Ovary (tissue), 9 donors: ENCODE measurements around the gene CCDC74A. TPM values are rescaled to one million over a fixed set of nuclear protein-coding genes. Genes with fewer than 3 reads are reported as not detected.
"Not testable (repeated sequence)": the region's sequence is repeated elsewhere in the genome, so short reads cannot be mapped to it uniquely, and the experiment has no call there.

Experiments used
- DNase-seq, 5 donors: peaks; one replicate each; pipeline ENCODE4 v3.0.0-alpha.2; 2019 to 2020
- H3K27ac ChIP-seq, 2 donors: fragments of 200-600 bp; one replicate each; pipeline versions ENCODE4 v1.5.1 to v1.8.0; 2019 to 2022
- H3K27me3 ChIP-seq: fragments of 200-600 bp; one replicate; pipeline ENCODE4 v1.8.0; 2022
- H3K36me3 ChIP-seq: fragments of 200-600 bp; sonication (generic); one replicate; pipeline ENCODE4 v1.5.1; 2019
- H3K4me1 ChIP-seq: one replicate; pipeline ENCODE4 v1.8.1; 2013; ENCODE audit warnings: mild to moderate bottlenecking, moderate library complexity; ENCODE audit not compliant: insufficient read depth
- H3K4me3 ChIP-seq: fragments of 200-600 bp; sonication (generic); one replicate; pipeline ENCODE4 v1.5.1; 2017
- H3K9me3 ChIP-seq, 2 donors: fragments of 200-600 bp in 1 of 2; sonication (generic) in 1 of 2; one replicate each; pipeline versions ENCODE4 v1.5.1 to v1.8.1; 2013 to 2019; ENCODE audit warnings: mild to moderate bottlenecking in 1 of 2, moderate library complexity in 1 of 2
- EP300 ChIP-seq: sonication (generic); formaldehyde crosslinking; IDR thresholded peaks from one replicate; pipeline ENCODE4 v1.6.1; 2017; ENCODE audit warnings: antibody characterized with exemption
- POLR2A ChIP-seq: fragments of 450-650 bp; IDR thresholded peaks from one replicate; pipeline ENCODE4 v1.6.1; 2017; ENCODE audit warnings: antibody characterized with exemption, mild to moderate bottlenecking, moderate library complexity
- WGBS, 3 donors: extraction: QIAGEN DNeasy Blood & Tissue Kit in 1 of 3; methylation state at CpG; one replicate each; pipeline versions ENCODE4 v1.1.5 to v1.1.7; 2013 to 2017; 5-methylcytosine and 5-hydroxymethylcytosine counted together
- intact Hi-C, 4 donors: fragments of 100-400 bp; cut with DNase I; formaldehyde crosslinking; loops; one replicate each; pipeline versions ENCODE4 v1.11.0 to v1.15.1; 2022 to 2023
- polyA plus RNA-seq, 2 donors: library from polyadenylated mRNA; stranded (reverse); fragments of 200-250 nt in 1 of 2; fragments of 350-450 nt in 1 of 2; fragmentation: Illumina TruSeq in 1 of 2; extraction: RNeasy Lipid Tissue Mini Kit (QIAGEN cat#74804) in 1 of 2; gene quantifications; one replicate each; pipeline ENCODE4 v1.2.3, GENCODE V29; 2013 to 2014
- total RNA-seq, 7 donors: library from RNA; depleted of rRNA in 2 of 7; stranded (reverse); fragments of >200 nt in 2 of 7; fragmentation: NEBNext Ultra II Directional in 3 of 7; extraction: Animal tissue kit (Norgen Biotek cat#: 25700) in 3 of 7; gene quantifications; one replicate each; pipeline versions ENCODE4 v1.1.0 to v1.2.4, GENCODE V29; 2016 to 2023
- TF ChIP-seq, protein P1 (sequence below), 3 donors: fragments of 450-650 bp in 2 of 3; fragments of 200-600 bp in 1 of 3; IDR thresholded peaks; one replicate each; pipeline versions ENCODE4 v1.5.1 to v1.8.0; 2016 to 2022; ENCODE audit warnings: antibody characterized with exemption in 3 of 3, mild to moderate bottlenecking in 1 of 3
- donor health status: DM: no; HTN: no; CAD: no; lungs with moderate emphysema.
- donor health status: DM: no; HTN: no; CAD: no.
- donor health status: Bipolar disorder and iron deficiency.
- donor health status: DM: yes; HTN: yes; CAD: no.
- donor health status: DM: no; HTN: no; CAD: no.
- donor health status: DM: yes; HTN: yes; CAD: no.

The CCDC74A gene
- total and polyA plus RNA-seq, 9 donors = 5.3 to 81.5 (median 13.6) TPM

DNA sequence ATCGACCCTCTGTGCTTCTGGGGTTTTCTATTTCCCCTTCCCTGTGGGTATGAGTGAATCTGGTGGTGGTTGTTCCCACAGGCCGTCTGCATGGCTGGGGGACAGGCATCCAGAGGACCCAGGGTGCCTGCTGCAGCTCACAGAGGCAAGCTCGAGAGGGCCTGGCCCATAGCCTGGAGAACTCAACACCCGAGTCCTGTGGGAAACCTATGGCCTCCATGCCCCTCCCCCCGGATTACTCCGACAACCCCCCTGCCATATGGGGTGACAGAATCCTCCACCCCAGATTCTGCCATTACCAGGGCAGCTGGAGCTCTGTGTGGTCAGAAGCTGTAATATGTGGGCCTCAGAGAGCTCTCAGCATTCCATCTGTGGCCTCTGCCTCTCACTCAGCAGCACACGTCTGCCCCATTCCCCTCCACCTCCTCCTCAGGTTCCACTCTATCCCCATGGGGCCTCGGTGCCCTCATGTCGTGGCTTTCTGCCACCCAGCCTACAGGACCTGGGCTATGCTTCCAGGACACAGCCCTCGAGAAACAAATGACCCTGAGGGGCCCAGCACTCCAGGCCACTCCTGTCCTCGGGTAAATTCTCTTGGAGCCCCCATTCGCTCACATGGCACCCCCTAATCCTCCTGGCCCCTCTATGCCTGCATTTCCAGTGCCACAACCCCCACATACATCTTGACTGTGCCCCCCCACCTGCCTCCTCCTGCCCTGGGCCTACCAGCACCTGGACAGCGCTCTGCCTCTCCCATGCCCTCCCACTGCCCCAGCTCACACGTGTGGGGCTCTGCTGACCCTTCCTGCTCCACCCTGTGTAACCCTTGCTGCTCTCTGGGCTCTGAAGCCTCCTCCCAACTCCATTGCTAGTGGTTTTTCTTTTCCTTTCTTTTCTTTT lies 39.1 kb upstream of the CCDC74A start:
- Histone ChIP-seq H3K9me3 (no peaks in the 10 kb centered on the region), H3K36me3 (no peaks in the 10 kb centered on the region), H3K4me3 (no peak overlapping the region), H3K4me1 (no peaks in the 10 kb centered on the region), H3K27ac (no peak overlapping the region), H3K27me3 (no peaks in the 10 kb centered on the region)
- TF ChIP-seq, protein P1, sequence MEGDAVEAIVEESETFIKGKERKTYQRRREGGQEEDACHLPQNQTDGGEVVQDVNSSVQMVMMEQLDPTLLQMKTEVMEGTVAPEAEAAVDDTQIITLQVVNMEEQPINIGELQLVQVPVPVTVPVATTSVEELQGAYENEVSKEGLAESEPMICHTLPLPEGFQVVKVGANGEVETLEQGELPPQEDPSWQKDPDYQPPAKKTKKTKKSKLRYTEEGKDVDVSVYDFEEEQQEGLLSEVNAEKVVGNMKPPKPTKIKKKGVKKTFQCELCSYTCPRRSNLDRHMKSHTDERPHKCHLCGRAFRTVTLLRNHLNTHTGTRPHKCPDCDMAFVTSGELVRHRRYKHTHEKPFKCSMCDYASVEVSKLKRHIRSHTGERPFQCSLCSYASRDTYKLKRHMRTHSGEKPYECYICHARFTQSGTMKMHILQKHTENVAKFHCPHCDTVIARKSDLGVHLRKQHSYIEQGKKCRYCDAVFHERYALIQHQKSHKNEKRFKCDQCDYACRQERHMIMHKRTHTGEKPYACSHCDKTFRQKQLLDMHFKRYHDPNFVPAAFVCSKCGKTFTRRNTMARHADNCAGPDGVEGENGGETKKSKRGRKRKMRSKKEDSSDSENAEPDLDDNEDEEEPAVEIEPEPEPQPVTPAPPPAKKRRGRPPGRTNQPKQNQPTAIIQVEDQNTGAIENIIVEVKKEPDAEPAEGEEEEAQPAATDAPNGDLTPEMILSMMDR (IDR thresholded peaks at IDR 0.05) = no peak
- no peak for TF ChIP-seq POLR2A
- TF ChIP-seq EP300 = no peak
- DNase-seq = no peak
- intact Hi-C loops = loop anchor here in 1 of 4 donors (5.0 kb wide), 1 partner anchor 1301 kb away; no protein-coding TSS in a partner anchor
- WGBS, 3 donors = 81 to 85% (median 83%) methylated on average over 14 of the region's 14 CpGs

DNA sequence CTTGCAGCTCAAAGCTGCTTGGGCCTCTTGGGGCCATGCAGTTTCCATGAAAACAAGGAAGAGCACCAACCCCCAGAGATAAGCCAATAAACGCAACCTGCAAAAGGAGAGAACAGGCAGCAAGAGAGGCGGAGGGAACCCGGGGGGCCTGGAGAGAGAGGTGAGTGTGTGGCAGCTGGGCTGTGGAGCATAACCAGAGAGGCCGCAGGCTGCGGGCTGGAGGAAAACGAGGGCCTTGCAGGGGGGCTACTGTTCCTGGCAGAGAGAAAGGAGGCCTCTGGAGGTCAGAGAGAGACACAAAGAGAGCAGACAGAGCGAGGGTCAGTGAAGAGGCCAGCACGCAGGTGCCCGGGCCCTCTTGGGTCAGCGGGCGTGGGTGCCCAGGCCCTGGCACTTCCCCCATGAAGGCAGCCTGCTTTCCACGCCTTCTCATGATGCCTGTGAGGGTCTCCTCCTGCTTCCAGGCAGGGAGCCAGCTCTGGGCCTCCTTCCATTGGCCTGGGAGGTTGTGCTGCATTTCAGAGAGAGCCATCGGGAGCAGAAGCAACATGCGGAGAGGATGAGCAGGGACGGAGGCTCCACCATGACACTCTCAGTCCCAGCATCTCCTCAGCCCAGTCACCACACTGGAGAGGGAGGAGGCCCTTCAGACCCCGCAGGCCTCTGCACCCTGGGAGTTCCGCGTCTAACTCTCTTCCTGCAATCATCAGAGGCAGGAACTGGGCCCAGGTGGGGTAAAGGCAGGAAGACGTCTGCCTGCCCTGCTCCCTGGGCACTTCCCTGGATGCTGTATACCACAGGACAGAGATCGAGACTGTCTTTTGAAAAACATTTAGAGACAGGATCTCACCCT lies 36.8 kb upstream of the CCDC74A start:
- H3K27ac ChIP-seq, H3K27me3 ChIP-seq, H3K9me3 ChIP-seq, H3K4me1 ChIP-seq, H3K36me3 ChIP-seq: not testable (repeated sequence)
- peak overlapping the region; percentile 36 for H3K4me3 ChIP-seq
- intact Hi-C loops = loop anchor here in 2 of 4 donors (5.0 to 10.0 kb wide), 3 partner anchors 76 to 384 kb away; partner anchors contain the start of gene PLEKHB2 (in 1 of the 2)
- WGBS, 3 donors = 31 to 46% (median 34%) methylated on average over 20 of the region's 20 CpGs
- peak; percentile 30 to 50 (median 41) for DNase-seq

DNA sequence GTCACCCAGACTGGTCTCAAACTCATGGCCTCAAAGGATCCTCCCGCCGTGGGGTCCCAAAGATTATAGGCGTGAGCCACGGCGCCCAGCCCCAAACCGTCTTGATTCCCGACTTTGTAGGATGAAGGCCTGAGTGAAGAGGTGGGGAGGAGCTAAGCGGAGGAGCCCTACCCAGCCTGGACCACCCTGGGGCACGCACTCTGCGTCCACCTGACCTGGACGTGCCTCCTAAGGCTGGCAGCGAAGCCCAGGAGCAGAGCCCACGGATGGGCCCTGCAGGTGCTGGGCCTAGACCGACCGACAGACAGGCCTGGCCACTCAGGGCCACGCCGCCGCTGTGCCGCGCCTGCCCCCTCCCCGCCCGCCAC lies 36.2 kb upstream of the CCDC74A start:
- intact Hi-C loops = loop anchor here in 2 of 4 donors (5.0 to 10.0 kb wide), 3 partner anchors 77 to 384 kb away; partner anchors contain the start of gene PLEKHB2 (in 1 of the 2)
- DNase-seq = peak in 1 of 5 donors; percentile 34
- not testable (repeated sequence) for H3K36me3 ChIP-seq, H3K27me3 ChIP-seq, H3K27ac ChIP-seq, H3K9me3 ChIP-seq, H3K4me1 ChIP-seq
- 1 to 11% (median 7%) methylated on average over 13 to 19 of the region's 22 CpGs for WGBS, 3 donors
- H3K4me3 ChIP-seq = peak overlapping the region; percentile 36

DNA sequence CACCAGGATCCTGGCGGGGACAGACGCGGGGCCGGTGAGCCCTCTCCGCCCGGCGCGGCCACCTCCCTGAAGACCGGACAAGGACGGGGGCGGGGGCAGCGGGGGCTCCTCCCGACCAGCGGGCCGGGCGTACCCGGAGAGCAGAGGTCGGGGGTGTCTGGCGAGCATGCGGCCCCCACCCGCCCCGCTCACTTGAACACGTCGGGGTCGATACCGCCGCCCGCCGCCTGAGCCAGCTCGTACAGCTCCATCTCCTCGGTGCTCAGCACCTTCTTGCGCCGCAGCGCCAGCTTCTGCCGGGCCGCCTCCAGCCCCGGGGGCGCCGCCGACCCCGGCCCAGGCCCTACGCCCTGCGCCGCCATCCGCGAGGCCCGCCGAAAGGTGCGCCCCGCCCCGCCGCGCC lies 35.7 kb upstream of the CCDC74A start, which contains the start of gene MZT2A:
Gene MZT2A, minus strand, starts transcription at position 383 of the 403 bp plus-strand sequence. Its CDS starts 21 bp downstream, at position 362.
- Histone ChIP-seq H3K27ac (peak within 1 kb of the TSS; percentile 58 to 85), H3K4me3 (peak within 1 kb of the TSS; percentile 97)
- intact Hi-C loops = loop anchor here in 2 of 4 donors (5.0 to 10.0 kb wide), 3 partner anchors 77 to 385 kb away; partner anchors contain the start of gene PLEKHB2 (in 1 of the 2)
- DNase-seq, H3K27me3 ChIP-seq, H3K9me3 ChIP-seq, H3K36me3 ChIP-seq, H3K4me1 ChIP-seq: not testable (repeated sequence)
- WGBS, 3 donors = 1% methylated on average over 26 to 52 of the region's 53 CpGs

DNA sequence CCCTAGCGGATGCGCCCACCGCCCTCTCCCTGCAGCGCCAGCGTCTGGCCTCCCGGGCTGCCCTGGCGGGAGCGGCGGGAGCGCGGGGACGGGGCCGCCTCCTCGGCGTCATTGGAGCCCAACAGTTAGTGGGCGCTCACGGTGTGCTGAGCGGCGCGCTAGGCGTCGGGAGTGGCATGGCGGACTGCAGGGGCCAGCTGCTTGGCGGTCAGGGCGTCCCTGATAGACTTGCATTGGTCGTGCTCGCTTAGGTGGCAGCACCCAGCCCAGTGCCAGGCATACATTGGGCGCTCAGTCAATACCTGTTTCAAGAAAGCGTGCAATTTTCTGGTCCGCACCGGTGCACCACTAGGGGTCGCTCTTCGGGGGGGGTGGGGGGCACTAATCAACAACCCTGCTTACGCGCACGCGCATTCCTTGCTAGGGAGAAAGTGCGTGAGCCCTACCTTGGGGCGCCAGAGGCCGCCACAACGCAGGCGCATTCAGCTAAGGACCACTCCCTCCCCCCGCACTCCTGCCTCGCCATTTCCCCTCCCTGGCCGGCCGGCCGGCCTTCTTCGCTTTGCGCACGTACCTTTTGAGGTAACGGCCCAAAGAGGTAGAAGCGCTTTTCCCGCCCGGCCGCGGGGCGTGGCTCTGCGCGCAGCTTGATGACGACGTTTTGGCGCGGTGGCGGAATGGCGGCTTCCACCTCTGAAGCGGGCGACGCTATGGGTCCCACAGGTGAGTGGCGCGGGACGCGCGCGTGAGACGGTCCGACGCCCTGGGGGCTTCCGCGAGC lies 35.1 kb upstream of the CCDC74A start:
- Histone ChIP-seq H3K9me3 (no peaks in the 10 kb centered on the region), H3K36me3 (no peaks in the 10 kb centered on the region), H3K27ac (peak overlapping the region; percentile 58 to 85), H3K4me3 (peak overlapping the region; percentile 97), H3K4me1 (no peaks in the 10 kb centered on the region), H3K27me3 (no peaks in the 10 kb centered on the region)
- WGBS, 3 donors = 0 to 1% (median 1%) methylated on average over 53 to 79 of the region's 79 CpGs
- peak; percentile 90 to 95 (median 92) for DNase-seq
- TF ChIP-seq EP300 = no peak
- TF ChIP-seq, protein P1 (IDR thresholded peaks at IDR 0.05) = peak; percentile 25 to 86 (median 63)
- TF ChIP-seq POLR2A = peak; percentile 39
- intact Hi-C loops = loop anchor here in 2 of 4 donors (5.0 to 10.0 kb wide), 3 partner anchors 78 to 385 kb away; partner anchors contain the start of gene PLEKHB2 (in 1 of the 2)
